Liver (tissue), 9 donors: ENCODE data around the gene CASZ1. TPM values are rescaled to one million over a fixed set of nuclear protein-coding genes. Genes with fewer than 3 reads are reported as not detected.

Experiments used
- DNase-seq: peaks from one replicate; pipeline ENCODE4 v3.0.0-alpha.2; 2017; ENCODE audit warnings: low spot score
- H3K27ac ChIP-seq, 2 donors: one replicate each; pipeline ENCODE4 v1.7.0; 2013; ENCODE audit warnings: inconsistent platforms in 2 of 2, low read length in 2 of 2, control low read depth in 1 of 2, low read depth in 1 of 2, mild to moderate bottlenecking in 1 of 2
- H3K27me3 ChIP-seq, 4 donors: one replicate each; pipeline versions ENCODE4 v1.6.1 to v1.7.0; 2013; ENCODE audit warnings: low read length in 3 of 4, inconsistent platforms in 1 of 4, mild to moderate bottlenecking in 1 of 4, moderate library complexity in 1 of 4; ENCODE audit not compliant: control insufficient read depth in 4 of 4, insufficient read depth in 4 of 4
- H3K36me3 ChIP-seq, 4 donors: one replicate each; pipeline versions ENCODE4 v1.6.1 to v1.7.0; 2013; ENCODE audit warnings: low read length in 3 of 4, mild to moderate bottlenecking in 3 of 4, low read depth in 1 of 4, moderate library complexity in 1 of 4; ENCODE audit not compliant: control insufficient read depth in 4 of 4, insufficient read depth in 3 of 4
- H3K4me1 ChIP-seq, 4 donors: one replicate each; pipeline versions ENCODE4 v1.6.1 to v1.7.0; 2013; ENCODE audit warnings: low read length in 3 of 4, mild to moderate bottlenecking in 3 of 4, moderate library complexity in 1 of 4; ENCODE audit not compliant: control insufficient read depth in 4 of 4, insufficient read depth in 4 of 4
- H3K4me3 ChIP-seq, 3 donors: one replicate each; pipeline versions ENCODE4 v1.6.1 to v1.7.0; 2013; ENCODE audit warnings: low read length in 3 of 3, control low read depth in 1 of 3, low read depth in 1 of 3, mild to moderate bottlenecking in 1 of 3
- H3K9ac ChIP-seq, 2 donors: one replicate each; pipeline ENCODE4 v1.7.0; 2013; ENCODE audit warnings: low read length in 2 of 2, mild to moderate bottlenecking in 2 of 2, moderate library complexity in 2 of 2, control low read depth in 1 of 2, low read depth in 1 of 2
- H3K9me3 ChIP-seq, 4 donors: one replicate each; pipeline versions ENCODE4 v1.6.1 to v1.7.0; 2013; ENCODE audit warnings: low read length in 3 of 4; ENCODE audit not compliant: control insufficient read depth in 4 of 4
- ATF3 ChIP-seq: IDR thresholded peaks from 2 replicates; pipeline ENCODE4 v1.6.1; 2016; ENCODE audit warnings: antibody characterized with exemption
- CTCF ChIP-seq: fragments of 150-350 bp; IDR thresholded peaks from 2 replicates; pipeline ENCODE4 v1.5.1; 2017; ENCODE audit warnings: improper control_type of control experiment, low read depth, low read length; ENCODE audit not compliant: missing input control
- EGR1 ChIP-seq, 2 donors: IDR thresholded peaks; 2 replicates each; pipeline ENCODE4 v1.6.1; 2016 to 2018; ENCODE audit warnings: antibody characterized with exemption in 2 of 2, low read depth in 2 of 2
- FOXA1 ChIP-seq: IDR thresholded peaks from 2 replicates; pipeline ENCODE4 v1.6.1; 2016; ENCODE audit warnings: antibody characterized with exemption
- FOXA2 ChIP-seq: IDR thresholded peaks from 2 replicates; pipeline ENCODE4 v1.6.1; 2016; ENCODE audit warnings: antibody characterized with exemption
- GABPA ChIP-seq, 2 donors: IDR thresholded peaks in 1 of 2; conservative IDR thresholded peaks in 1 of 2; 2 replicates each; pipeline ENCODE4 v1.6.1; 2016; ENCODE audit warnings: antibody characterized with exemption in 2 of 2, mild to moderate bottlenecking in 1 of 2, moderate library complexity in 1 of 2
- JUND ChIP-seq, 2 donors: IDR thresholded peaks; 2 replicates each; pipeline ENCODE4 v1.6.1; 2016; ENCODE audit warnings: antibody characterized with exemption in 2 of 2
- MAX ChIP-seq: IDR thresholded peaks from 2 replicates; pipeline ENCODE4 v1.6.1; 2016; ENCODE audit warnings: antibody characterized with exemption
- NR2F2 ChIP-seq: IDR thresholded peaks from 2 replicates; pipeline ENCODE4 v1.6.1; 2016; ENCODE audit warnings: antibody characterized with exemption
- RAD21 ChIP-seq, 2 donors: IDR thresholded peaks; 2 replicates each; pipeline ENCODE4 v1.6.1; 2016; ENCODE audit warnings: antibody characterized with exemption in 2 of 2, mild to moderate bottlenecking in 2 of 2
- REST ChIP-seq: IDR thresholded peaks from 2 replicates; pipeline ENCODE4 v1.6.1; 2016; ENCODE audit warnings: antibody characterized with exemption, mild to moderate bottlenecking
- RXRA ChIP-seq, 2 donors: IDR thresholded peaks; 2 replicates each; pipeline ENCODE4 v1.6.1; 2017 to 2018; ENCODE audit warnings: antibody characterized with exemption in 2 of 2, mild to moderate bottlenecking in 1 of 2
- SP1 ChIP-seq: IDR thresholded peaks from 2 replicates; pipeline ENCODE4 v1.6.1; 2018; ENCODE audit warnings: antibody characterized with exemption, mild to moderate bottlenecking
- TAF1 ChIP-seq: conservative IDR thresholded peaks from 2 replicates; pipeline ENCODE4 v1.6.1; 2016; ENCODE audit warnings: antibody characterized with exemption, mild to moderate bottlenecking
- YY1 ChIP-seq: IDR thresholded peaks from 2 replicates; pipeline ENCODE4 v1.6.1; 2016; ENCODE audit warnings: antibody characterized with exemption, mild to moderate bottlenecking
- ZBTB33 ChIP-seq: IDR thresholded peaks from 2 replicates; pipeline ENCODE4 v1.6.1; 2016; ENCODE audit warnings: antibody characterized with exemption
- WGBS: extraction: QIAGEN DNeasy Blood & Tissue Kit; methylation state at CpG from one replicate; pipeline ENCODE4 v1.1.7; 2013; 5-methylcytosine and 5-hydroxymethylcytosine counted together
- polyA plus RNA-seq, 2 donors: library from polyadenylated mRNA; stranded (reverse) in 1 of 2; unstranded in 1 of 2; fragments of 200-250 nt in 1 of 2; fragments of >200 nt in 1 of 2; fragmentation: Nextera tagmentation in 1 of 2; extraction: Ambion mirVana in 1 of 2; gene quantifications; one replicate each; pipeline versions ENCODE4 v1.2.1 to v1.2.3, GENCODE V29; 2013 to 2015
- total RNA-seq, 2 donors: library from RNA; depleted of rRNA; stranded (reverse); fragments of >200 nt; gene quantifications; one replicate each; pipeline ENCODE4 v1.2.3, GENCODE V29; 2014
- donor health status: healthy.
- donor health status: healthy.
- donor health status: healthy.
- donor health status: healthy.
- donor health status: healthy.

Gene CASZ1
- total and polyA plus RNA-seq, 4 donors: 1.0 to 3.5 (median 1.9) TPM

- H3K27ac ChIP-seq: peak overlapping the region; percentile 50 to 61
- DNase-seq: no peak
- H3K4me3 ChIP-seq: no peak overlapping the region
- TF ChIP-seq NR2F2 (no peak), REST (no peak), YY1 (no peak), JUND (IDR thresholded peaks at IDR 0.05) (no peak), ATF3 (no peak), TAF1 (no peak), GABPA (IDR thresholded peaks at IDR 0.05 in 1 of 2, conservative IDR thresholded peaks at IDR 0.05 in 1 of 2) (no peak), ZBTB33 (no peak), FOXA1 (no peak), EGR1 (IDR thresholded peaks at IDR 0.05; ENCODE audit: low read depth in 2 of 2) (no peak), FOXA2 (no peak), CTCF (no peak), RXRA (IDR thresholded peaks at IDR 0.05) (no peak), MAX (no peak), SP1 (no peak)
- H3K4me1 ChIP-seq: peaks cover 20 to 46% (median 34%) of the 10 kb centered on the region in 4 donors
- no peak overlapping the region for H3K9ac ChIP-seq
- 88% methylated on average over 15 of the region's 15 CpGs for WGBS
- no peaks in the 10 kb centered on the region for H3K36me3 ChIP-seq
- no peaks in the 10 kb centered on the region for H3K27me3 ChIP-seq
- H3K9me3 ChIP-seq: no peaks in the 10 kb centered on the region
These were observed 111.1 kb downstream of the CASZ1 start for GRCh38 chr1:10685196-10685807.

GRCh38 chr1:10684221-10684620 is 112.2 kb downstream of the CASZ1 start:
- H3K4me3 ChIP-seq: no peak overlapping the region
- no peaks in the 10 kb centered on the region for H3K36me3 ChIP-seq
- H3K9ac ChIP-seq: no peak overlapping the region
- no peaks in the 10 kb centered on the region for H3K9me3 ChIP-seq
- no peak overlapping the region for H3K27ac ChIP-seq
- H3K27me3 ChIP-seq: no peaks in the 10 kb centered on the region
- 95% methylated on average over 10 of the region's 10 CpGs for WGBS
- H3K4me1 ChIP-seq: peaks cover 20 to 49% (median 35%) of the 10 kb centered on the region in 4 donors
- TF ChIP-seq RXRA (IDR thresholded peaks at IDR 0.05) (no peak), REST (no peak), EGR1 (IDR thresholded peaks at IDR 0.05; ENCODE audit: low read depth in 2 of 2) (no peak), JUND (IDR thresholded peaks at IDR 0.05) (no peak), RAD21 (IDR thresholded peaks at IDR 0.05) (no peak), ZBTB33 (no peak)
- no peak for DNase-seq
